ENCODE measurements around the gene DOHH.

DNA sequence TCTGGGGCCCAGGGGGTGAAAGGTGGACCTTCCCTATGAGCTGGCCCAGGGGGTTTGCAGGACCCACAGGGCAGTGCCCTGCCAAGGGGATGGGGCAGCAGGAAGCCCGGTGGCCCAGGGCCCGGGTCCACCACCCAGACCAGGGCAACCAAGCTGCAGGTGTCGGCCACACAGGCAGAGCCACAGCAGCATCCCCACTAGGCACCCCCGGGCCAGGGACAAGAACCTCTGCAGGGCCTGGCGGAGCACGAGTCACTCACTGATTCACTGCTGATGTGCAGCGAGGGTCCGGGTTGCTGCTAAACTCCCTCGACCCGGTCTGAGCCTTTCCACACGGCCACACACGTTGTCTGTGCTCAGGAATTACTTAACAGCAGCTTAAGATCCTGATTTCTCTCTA, 14.5 kb upstream of the DOHH start:
- TF ChIP-seq, protein P1, sequence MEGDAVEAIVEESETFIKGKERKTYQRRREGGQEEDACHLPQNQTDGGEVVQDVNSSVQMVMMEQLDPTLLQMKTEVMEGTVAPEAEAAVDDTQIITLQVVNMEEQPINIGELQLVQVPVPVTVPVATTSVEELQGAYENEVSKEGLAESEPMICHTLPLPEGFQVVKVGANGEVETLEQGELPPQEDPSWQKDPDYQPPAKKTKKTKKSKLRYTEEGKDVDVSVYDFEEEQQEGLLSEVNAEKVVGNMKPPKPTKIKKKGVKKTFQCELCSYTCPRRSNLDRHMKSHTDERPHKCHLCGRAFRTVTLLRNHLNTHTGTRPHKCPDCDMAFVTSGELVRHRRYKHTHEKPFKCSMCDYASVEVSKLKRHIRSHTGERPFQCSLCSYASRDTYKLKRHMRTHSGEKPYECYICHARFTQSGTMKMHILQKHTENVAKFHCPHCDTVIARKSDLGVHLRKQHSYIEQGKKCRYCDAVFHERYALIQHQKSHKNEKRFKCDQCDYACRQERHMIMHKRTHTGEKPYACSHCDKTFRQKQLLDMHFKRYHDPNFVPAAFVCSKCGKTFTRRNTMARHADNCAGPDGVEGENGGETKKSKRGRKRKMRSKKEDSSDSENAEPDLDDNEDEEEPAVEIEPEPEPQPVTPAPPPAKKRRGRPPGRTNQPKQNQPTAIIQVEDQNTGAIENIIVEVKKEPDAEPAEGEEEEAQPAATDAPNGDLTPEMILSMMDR (optimal IDR thresholded peaks at IDR 0.05 in 1 of 3, IDR thresholded peaks at IDR 0.05 in 1 of 3, conservative IDR thresholded peaks at IDR 0.05 in 1 of 3; ENCODE audit: extremely low read depth in 1 of 3, insufficient read depth in 2 of 3, low read length in 3 of 3): no peak
- no peak for TF ChIP-seq EZH2 (IDR thresholded peaks at IDR 0.05; ENCODE audit: low read length)

All from keratinocyte (primary cell).